GM21447 (cell line): ENCODE measurements around the gene SEMA7A.

Experiments used
- ATAC-seq: cut with Tn5 transposase; IDR thresholded peaks from one replicate; pipeline ENCODE4 v1.9.1; 2021; ENCODE audit not compliant: unreplicated experiment

The SEMA7A gene

DNA sequence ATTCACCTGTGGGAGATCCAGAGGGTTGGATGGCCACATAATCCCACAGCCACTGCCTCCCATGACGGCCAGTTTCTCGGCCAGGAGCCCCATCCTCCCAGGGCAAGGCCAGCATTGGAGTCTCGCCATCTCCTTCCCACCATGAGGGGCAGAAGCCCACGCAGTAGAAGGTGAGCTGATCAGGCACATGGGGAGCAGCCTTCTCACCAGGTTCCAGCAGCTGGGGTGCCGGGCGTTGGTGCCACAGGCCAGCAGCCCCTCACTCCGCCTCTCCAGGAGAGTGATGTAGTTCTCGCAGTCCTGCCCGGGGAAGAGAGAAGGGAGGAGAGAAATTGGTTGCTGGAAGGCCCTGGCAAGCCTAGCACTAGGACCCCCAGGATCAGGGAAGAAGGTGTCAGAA is 16.1 kb downstream of the SEMA7A start:
- ATAC-seq: no peak

DNA sequence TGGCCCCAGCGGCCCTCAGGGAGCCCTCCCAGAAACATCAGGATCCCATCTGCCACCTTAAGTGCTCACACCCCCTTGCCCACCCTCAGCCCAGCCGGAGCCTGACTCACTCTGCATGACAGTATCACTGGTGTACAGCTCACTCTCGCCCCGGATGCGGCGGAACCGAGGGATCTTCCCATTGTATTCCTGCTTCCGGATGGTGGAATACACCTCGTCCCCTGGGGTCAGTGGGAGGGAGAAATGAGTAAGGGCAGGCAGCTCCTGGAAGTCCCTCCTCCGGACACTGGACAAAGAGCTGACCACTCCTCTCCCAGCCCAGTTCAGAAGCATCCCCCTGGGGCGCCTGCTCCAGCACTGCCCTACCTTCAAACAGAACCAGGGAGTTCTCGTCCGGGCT is 16.5 kb downstream of the SEMA7A start:
- ATAC-seq: no peak

DNA sequence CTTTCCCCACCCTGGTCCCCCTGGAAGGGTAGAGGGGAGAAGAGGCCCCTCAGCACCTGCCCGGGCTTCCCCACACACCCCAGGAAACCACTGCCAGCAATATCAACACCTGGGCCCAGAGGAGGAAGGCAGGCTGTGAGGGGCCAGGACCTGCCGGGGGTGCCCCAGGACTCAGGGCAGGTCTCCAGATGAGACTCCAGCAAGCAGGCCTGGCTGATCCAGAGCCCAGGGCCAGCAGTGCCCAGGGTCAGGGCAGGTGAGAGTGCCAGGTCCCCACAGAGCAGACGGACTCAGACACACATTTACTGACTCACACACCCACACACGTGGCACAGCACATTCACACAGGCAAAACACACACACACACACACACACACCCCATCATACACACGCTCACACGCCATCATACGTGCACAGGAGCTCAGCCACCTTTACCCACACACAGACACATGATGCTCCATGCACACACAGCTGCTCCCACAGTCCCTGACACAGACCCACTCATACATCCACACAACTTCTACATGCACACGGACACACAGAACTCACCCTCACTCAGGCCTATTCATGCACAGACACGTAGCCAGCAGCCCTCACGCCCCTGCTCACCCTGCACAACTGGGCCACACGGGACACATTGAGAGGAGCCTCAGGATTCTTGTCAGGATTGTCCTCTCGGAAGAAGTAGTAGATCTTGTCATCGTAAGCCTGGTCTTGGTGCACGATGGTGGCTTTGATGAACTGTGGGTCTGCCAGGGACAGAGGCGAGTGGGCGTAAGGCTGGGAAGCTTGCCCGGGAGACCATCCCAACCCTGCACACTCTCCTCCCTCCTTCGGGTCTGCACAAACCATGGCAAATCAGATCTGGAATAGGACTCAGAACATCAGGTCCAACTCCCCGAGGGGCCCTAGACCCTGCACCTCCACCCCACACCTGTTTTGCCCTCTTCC is 17.5 kb downstream of the SEMA7A start:
- ATAC-seq: no peak

DNA sequence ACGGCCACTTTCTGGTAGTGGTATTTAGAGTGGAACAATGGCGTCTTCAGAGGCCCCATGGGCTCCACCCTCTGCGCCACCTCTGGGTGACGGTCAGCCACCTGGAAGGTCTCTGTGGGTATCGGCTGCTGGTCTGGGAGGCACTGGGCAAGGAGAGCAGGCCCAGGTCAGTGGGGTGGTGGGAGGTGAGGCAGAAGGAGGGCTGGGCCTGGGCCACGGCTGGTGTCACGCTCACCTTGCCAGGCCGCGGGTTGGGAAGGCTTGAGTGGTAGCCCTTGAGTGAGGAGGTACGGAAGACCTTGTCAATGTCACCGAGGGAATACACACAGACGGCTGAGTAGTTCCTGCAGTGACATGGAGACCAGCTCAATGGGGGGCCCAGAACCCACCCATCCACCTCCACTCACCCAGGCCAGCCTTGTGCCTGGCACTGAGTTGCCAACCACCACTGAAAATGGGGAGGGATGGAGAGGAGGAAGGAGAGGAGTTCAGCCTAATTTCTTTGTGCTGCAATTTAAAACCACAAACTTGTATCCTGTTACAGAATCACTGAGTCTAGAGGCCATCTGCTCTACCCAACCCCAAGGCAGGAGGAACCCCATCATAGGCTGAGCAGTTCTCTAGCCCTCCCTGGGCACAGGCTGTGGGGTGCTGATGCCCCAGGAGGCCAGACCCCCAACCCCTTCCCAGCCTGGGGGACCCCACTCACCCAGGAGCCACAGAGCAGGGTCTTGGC is 19.0 kb downstream of the SEMA7A start:
- ATAC-seq: no peak

DNA sequence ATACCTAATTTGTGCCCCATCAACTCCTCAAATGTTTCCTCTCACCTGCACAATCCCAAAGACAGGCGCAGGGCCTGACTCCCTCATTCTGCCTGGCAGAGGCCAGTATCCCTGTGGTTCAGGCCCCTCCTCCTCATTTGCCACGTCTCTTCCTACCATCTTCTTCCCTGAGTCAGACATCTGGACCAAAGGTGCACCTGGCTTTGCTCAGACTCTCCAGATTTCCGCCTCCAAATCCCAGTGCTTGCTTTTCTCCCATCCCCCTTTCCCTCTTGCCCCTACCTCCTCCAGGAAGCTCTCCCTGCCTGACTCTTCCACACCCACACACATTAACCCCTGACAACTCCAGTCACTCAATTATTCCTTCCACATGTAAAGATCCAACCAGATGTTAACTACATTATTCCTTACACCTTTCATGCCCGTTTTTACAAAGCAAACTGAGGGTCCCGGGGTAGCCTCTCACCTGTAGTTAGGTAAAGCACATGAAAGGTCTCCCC is 19.6 kb downstream of the SEMA7A start:
- ATAC-seq: no peak

DNA sequence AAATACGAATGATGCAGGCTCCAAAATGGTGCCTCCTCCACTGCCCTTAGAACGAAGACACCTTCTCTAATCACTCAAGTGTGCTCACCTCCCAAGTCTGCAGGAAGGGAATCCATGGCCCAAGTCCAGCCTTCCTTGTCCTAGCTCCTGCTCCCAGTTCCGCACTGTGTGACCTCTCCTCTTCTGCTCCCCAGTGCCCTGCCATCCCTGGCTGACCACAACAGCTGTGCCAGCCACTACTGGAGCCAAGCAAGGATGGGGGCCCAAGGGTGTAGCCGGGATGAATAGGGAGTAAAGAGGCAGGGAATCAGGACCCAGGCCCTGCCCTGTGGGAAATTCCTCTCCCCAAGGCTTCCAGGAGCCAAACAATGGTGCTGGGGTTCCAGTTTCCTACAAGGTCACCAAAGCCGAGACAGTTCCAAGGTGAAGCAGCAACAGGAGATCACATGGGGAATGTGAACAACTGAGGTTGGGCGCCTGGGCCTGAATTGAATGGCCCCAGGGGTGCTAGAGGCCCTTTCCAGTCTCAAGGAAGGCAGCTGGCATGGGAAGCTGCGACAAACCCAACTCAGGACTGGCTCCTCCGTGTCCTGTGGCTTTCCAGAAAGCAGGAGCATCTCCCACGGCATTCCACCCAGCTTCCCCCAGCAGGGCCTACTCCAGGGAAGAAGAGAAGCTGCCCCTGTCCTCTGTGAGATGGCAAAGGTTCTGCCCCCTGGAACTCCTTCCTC is 20.2 kb downstream of the SEMA7A start:
- no peak for ATAC-seq

DNA sequence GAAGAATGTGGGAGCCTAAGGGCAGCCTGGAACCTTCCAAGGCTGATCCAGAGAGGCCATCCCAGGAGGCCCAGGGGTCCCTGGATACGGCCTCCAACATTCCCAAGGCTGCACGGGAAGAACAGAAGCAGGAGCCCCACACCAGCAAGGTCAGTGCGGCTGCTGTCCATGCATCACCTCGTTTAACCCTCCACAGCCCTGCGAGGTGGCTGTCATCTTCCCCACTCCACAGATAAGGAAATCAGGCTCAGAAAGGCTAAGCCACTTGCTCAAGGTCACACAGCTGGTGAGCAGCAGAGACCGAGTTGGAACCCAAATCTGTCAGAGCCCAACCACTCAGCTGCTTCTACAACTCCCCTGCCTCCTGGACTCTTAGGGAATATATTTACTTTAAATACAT is 21.6 kb downstream of the SEMA7A start:
- ATAC-seq: no peak

DNA sequence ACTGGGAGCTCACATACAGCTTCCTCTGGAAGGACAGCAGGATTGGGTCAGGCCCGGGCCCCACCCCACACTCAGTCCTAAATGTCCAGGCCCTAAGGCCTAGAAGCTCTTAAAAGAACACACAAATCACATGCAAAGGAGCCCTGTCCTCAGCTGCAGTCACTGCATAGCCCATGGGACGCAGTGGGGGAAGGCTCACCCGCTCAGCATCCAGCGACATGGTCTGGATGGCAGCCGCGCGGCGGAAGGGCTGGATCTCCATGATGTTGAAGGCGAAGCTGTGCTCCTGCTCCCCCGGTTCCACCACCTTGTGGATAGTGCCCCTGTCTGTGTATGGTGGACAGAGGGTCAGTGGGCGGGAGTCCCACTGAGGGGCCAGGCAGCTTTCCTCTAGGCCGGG is 22.1 kb downstream of the SEMA7A start:
- no peak for ATAC-seq

DNA sequence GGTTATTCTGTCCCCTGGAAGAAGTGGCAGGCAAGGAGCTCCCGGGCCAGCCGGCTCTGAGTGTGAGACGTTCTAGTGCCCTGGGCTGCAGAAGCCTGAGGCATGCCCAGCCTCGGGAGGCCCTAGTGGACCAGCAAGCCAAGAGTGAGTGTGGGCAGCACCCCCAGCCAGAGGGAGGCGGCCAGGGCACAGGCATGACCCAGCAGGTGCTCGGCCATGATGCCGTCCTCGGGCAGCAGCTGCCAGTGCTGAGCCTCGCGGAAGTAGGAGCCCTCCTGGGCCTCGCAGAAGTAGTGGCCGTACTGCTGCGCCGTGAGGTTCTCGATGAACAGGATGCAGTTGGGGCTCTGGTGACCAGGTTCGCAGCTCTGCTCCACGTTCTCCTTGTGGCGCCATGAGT is 23.3 kb downstream of the SEMA7A start:
- ATAC-seq: no peak

DNA sequence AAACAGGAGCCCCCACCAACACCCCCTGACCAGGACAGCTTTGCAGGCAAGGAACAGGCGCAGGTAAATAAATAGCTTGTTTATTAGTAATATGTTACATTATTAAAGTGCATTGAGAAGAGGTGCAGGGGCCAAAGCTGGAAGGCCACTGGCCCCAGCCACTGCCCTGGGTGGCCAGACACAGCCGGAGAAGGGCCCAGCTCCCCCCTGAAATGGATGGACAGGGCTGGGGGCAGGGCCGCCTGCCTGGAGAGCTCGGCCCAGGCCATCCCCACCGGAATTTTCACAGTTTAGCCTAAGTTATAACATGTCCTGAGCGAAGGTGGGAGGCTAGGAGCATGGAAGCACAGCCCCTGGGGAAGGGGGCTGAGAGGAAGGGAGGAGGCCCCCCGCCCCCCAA is 24.5 kb downstream of the SEMA7A start:
- no peak for ATAC-seq

DNA sequence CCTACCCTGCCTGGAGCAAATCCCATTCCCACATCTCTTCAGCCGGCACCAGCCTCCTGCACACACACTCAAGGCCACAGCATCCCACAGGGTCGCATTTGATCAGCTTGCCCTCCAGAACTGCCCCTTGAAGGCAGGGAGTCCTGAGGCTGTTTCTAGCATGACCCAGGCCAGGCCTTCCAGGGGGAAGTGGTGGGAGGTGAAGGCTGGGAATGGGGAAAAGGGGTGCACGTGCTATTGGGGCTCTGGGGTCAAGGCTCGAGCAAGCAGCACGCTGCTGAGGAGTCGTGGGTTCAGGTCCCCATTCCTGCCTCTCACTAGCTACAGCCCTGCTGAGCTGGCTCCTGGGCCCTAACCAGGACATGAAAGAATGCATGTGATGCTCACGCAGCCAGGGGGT is 24.9 kb downstream of the SEMA7A start:
- ATAC-seq: no peak

DNA sequence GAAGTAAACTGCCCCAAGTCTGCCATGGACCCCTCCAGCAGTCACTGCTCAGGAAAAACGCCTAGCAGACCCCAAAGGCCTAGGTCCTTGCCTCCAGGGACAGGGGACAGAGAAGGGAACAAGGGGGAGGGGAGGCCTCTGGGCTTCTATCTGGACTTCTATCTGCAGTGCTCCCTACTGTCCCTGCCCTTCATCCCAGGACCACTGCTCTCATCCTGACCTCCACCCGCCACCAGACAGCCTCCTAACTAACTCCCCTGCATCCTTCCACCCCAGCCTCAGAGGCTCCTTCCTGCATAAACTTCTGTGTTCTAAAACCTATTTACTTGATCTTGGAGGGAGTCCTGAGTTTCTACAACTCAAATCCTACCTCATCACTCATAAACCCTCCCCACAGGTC is 25.4 kb downstream of the SEMA7A start:
- ATAC-seq: no peak

DNA sequence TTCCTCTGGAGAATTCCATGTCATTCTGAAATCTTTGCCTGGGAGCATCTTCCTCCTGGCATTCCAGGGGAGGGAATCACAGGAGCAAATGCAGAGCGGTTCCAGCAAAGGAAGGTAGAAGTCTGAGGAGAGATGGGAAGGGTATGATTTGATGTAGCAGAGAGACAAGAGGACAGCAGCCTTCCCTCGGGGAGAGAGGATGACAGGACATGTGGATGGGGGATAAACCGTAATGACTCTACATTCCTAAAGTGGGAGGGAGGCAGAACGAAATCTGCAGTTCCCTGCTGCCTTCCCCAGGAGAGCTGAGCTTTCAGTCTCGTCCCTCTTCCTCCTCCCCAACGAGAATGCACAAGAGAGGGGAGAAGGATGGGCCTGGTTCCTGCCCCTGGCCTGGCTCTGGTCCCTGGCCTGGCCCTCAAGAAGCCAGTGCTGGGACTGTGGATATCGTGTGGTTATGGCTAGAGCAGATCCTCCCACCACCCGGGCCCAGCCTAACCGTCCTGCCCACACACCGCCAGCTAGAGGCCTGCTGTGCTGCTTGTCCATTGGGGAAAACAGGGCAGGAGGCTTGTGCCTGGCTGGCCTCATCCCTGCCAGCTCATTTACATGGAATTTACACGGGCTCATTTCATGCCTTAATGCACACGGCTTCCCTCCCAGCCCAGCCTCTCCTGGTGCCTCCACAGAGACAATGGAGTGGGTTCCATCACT is 26.6 kb downstream of the SEMA7A start:
- no peak for ATAC-seq

DNA sequence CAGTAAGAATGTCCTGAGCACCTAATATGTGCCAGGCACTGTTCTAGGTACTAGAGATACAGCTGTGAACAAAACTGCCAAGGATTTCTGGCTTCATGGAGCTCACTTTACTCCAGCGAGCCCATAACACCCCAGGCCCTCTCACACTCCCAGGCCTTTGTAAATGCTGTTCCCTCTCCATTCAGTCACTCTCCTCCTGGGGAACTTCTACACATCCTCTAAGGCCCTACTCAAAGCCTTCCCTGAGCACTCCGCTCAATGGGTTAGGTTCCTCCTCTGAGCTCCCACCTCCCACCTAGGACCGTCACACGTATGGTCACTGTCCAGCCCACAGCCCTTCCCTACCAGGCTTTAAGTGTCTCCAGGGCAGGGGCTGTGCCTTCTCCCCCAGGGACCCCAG is 27.2 kb downstream of the SEMA7A start:
- ATAC-seq: no peak

DNA sequence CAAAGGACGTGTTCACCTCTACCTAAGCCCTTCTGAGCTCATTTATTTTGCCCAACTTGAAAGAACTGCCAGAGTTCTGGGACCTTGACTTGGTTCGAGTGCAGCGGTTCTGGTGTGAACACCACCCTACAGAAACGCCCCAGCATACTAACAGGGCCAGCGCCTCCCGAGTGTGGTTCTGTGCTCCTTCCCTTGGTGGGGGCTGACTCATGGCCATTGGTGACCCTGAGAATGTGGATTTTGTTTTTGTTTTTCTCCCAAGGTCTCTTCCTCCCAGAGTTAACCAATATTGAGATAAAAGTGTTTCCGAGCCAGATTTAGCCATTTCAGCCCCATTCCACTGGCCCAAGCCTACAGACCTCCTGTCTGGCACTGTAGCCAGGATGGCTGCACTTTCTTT is 27.9 kb downstream of the SEMA7A start:
- ATAC-seq: no peak

DNA sequence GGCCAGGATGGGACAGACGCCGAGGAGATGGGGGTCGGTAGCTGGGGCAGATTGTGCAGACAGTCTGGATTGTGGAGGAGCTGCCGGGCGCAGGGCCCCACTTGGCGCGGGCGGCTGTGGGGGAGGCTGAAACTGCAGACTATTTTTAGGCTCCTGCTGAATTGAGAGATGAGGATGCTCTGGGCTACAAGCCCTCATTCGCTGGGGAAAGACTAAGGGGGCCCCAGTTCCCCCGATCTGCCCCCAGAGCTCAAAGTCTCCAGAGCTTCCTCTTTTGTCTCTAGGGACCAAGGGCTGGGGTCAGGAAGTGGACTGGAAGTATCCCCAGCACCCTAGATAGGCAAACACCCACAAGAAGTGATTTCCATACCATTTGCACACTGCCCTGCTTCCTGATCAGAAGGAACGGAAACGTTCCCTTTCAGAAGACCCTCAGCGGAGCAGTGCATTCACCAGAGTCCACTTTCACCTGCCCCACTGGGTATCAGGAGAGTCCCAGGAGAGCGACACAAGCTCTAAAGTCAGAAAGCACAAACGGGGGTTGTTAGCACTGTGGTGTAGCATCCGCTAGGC is 29.7 kb downstream of the SEMA7A start:
- ATAC-seq: peak; percentile 36

DNA sequence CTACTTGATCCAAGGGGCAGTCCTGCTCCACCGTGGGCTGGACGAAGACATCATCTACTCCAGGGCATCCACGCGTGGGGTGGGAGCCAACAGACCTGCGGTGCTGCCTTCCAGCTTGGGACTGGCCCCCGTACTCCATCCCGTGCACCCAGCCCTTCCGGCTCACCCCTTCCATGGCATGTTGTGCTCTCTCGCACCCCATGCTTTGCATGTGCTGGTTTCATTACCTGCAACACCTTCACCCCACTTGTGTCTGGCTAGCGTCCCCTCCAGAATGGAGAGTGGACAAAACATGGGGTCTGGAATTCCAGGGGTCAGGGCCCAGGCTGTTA is 30.2 kb downstream of the SEMA7A start:
- no peak for ATAC-seq

DNA sequence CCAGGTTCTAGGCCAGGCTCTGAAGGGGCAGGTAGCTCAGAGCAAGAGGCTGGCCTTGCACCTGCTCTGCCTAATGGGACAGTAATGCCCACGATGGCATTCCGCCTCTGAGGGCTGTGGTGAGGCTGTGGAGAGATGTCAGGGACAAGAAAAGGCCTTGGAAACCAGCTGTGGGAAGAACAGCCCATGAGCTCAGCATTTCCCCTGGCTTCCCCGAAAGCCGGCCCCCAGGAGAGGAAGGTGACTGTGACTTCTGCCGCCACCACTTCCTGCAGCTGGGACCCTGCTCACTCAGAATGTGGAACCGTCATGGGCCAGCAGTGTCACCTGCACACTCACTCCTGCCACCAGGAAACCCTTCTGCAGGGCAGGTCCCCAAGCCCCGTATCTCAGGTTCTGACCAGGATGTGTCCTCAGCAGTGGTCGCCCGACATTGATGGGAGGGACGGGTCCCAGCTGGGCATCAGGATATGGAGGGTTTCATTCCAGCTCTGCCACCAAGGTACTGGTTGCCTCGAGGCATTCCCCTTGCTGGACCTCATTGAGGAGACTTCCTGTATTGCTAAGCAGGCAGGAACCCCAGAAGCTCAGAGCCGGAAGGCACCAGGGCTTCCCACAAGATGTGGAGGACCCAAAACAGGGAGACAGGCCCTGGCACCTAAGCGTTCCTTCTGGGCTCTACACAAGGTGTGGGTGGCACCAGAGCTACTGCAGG is 30.7 kb downstream of the SEMA7A start:
- peak; percentile 26 for ATAC-seq

DNA sequence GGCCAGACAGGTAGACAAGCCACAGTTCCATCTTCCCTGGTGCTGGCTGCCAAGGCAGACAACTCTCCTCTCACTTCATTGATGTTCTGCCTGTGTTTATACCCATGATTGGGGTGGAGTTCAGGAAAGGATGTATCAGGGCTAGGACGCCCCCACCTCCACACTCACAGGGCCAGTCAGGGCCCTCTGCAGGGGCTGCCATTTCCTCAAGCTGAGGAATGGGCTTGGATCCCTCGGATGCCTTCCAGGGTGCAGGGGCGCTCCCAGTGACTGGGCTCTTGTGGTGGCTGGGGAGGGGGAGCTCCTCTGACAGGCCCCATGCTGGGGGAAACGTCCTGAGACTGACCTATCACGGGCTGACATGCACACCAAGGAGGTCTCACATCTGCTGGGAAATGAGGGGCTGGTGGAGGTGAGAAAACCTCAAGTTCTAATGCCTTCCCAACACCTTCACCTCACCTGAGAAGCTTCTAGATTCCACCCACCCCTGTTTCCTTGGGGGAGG is 31.4 kb downstream of the SEMA7A start:
- ATAC-seq: no peak
